Dendritic cell treated with granulocyte-macrophage colony-stimulating factor and Interleukin-4, amounts not matched to agents 40 ng/mL and 50 ng/mL, for 4 days (primary cell): ENCODE measurements around the gene IFNL4.
"Not testable (repeated sequence)": the region's sequence is repeated elsewhere in the genome, so short reads cannot be mapped to it uniquely, and the experiment has no call there.

ENCODE experiments used
- H3K27ac Mint-ChIP-seq: one replicate; pipeline ENCODE4 v1.8.0; 2022; ENCODE audit warnings: mild to moderate bottlenecking, mixed read lengths
- H3K27me3 Mint-ChIP-seq: one replicate; pipeline ENCODE4 v1.8.0; 2022; ENCODE audit warnings: mild to moderate bottlenecking, mixed read lengths
- H3K36me3 Mint-ChIP-seq: one replicate; pipeline ENCODE4 v1.8.0; 2022; ENCODE audit warnings: low read depth, mixed read lengths
- H3K4me1 Mint-ChIP-seq: one replicate; pipeline ENCODE4 v1.8.0; 2022; ENCODE audit warnings: low read depth, mixed read lengths
- H3K4me3 Mint-ChIP-seq: one replicate; pipeline ENCODE4 v1.8.0; 2022; ENCODE audit warnings: mild to moderate bottlenecking, moderate library complexity, mixed read lengths
- H3K9me3 Mint-ChIP-seq: one replicate; pipeline ENCODE4 v1.8.0; 2022; ENCODE audit warnings: mixed read lengths
- intact Hi-C: fragments of 100-400 bp; cut with micrococcal nuclease; formaldehyde crosslinking; loops from one replicate; pipeline ENCODE4 v1.15.0; 2022

IFNL4 gene

GRCh38 chr19:39268085-39268484, 19.4 kb upstream of the IFNL4 start, which contains the start of gene IFNL2:
Gene IFNL2 (plus strand): TSS chr19:39268396. CDS start chr19:39268569, 173 bp downstream.
- intact Hi-C loops, H3K36me3 Mint-ChIP-seq, H3K27ac Mint-ChIP-seq, H3K9me3 Mint-ChIP-seq, H3K4me3 Mint-ChIP-seq: not testable (repeated sequence)
- Mint-ChIP-seq H3K27me3 (peaks cover 58% of the 10 kb centered on the region), H3K4me1 (peaks cover 11% of the 10 kb centered on the region)

GRCh38 chr19:39265321-39265916, 16.8 kb upstream of the IFNL4 start:
- H3K27me3 Mint-ChIP-seq: peaks cover 63% of the 10 kb centered on the region
- no peak overlapping the region for H3K27ac Mint-ChIP-seq
- H3K4me1 Mint-ChIP-seq: peaks cover 11% of the 10 kb centered on the region
- H3K4me3 Mint-ChIP-seq: no peak overlapping the region
- H3K36me3 Mint-ChIP-seq: no peaks in the 10 kb centered on the region
- H3K9me3 Mint-ChIP-seq: no peaks in the 10 kb centered on the region
- intact Hi-C loops: no loop called here

- H3K36me3 Mint-ChIP-seq: no peaks in the 10 kb centered on the region
- peaks cover 59% of the 10 kb centered on the region for H3K27me3 Mint-ChIP-seq
These were observed 15.9 kb upstream of the IFNL4 start for GRCh38 chr19:39264306-39265290.

GRCh38 chr19:39263912-39264305, 15.3 kb upstream of the IFNL4 start:
- Mint-ChIP-seq H3K9me3 (no peaks in the 10 kb centered on the region), H3K4me1 (peaks cover 11% of the 10 kb centered on the region), H3K27ac (no peak overlapping the region), H3K4me3 (no peak overlapping the region), H3K27me3 (peaks cover 52% of the 10 kb centered on the region), H3K36me3 (no peaks in the 10 kb centered on the region)
- intact Hi-C loops: no loop called here

More at GRCh38 chr19:39264306-39265290, 15.9 kb upstream of the IFNL4 start:
- no peaks in the 10 kb centered on the region for H3K9me3 Mint-ChIP-seq
- intact Hi-C loops: no loop called here
- no peak overlapping the region for H3K4me3 Mint-ChIP-seq
- no peak overlapping the region for H3K27ac Mint-ChIP-seq
- peaks cover 11% of the 10 kb centered on the region for H3K4me1 Mint-ChIP-seq

- Mint-ChIP-seq H3K9me3 (no peaks in the 10 kb centered on the region), H3K27ac (no peak overlapping the region), H3K4me1 (peaks cover 11% of the 10 kb centered on the region), H3K4me3 (no peak overlapping the region), H3K27me3 (peaks cover 49% of the 10 kb centered on the region), H3K36me3 (no peaks in the 10 kb centered on the region)
- intact Hi-C loops: no loop called here
These were observed 13.8 kb upstream of the IFNL4 start for GRCh38 chr19:39262496-39262895.

- H3K9me3 Mint-ChIP-seq: no peaks in the 10 kb centered on the region
- H3K36me3 Mint-ChIP-seq: no peaks in the 10 kb centered on the region
- intact Hi-C loops: no loop called here
- H3K4me1 Mint-ChIP-seq: peaks cover 11% of the 10 kb centered on the region
- no peak overlapping the region for H3K4me3 Mint-ChIP-seq
- no peak overlapping the region for H3K27ac Mint-ChIP-seq
- H3K27me3 Mint-ChIP-seq: peaks cover 45% of the 10 kb centered on the region
These were observed 13.0 kb upstream of the IFNL4 start for GRCh38 chr19:39261704-39262103.

GRCh38 chr19:39257227-39257626, 8.6 kb upstream of the IFNL4 start:
- peaks cover 23% of the 10 kb centered on the region for H3K27me3 Mint-ChIP-seq
- intact Hi-C loops: no loop called here
- H3K4me3 Mint-ChIP-seq: no peak overlapping the region

GRCh38 chr19:39254531-39255345, 6.1 kb upstream of the IFNL4 start:
- H3K4me1 Mint-ChIP-seq: peaks cover 5% of the 10 kb centered on the region
- intact Hi-C loops: no loop called here
- no peaks in the 10 kb centered on the region for H3K36me3 Mint-ChIP-seq
- H3K27ac Mint-ChIP-seq: no peak overlapping the region
- peaks cover 31% of the 10 kb centered on the region for H3K27me3 Mint-ChIP-seq
- no peaks in the 10 kb centered on the region for H3K9me3 Mint-ChIP-seq
- H3K4me3 Mint-ChIP-seq: no peak overlapping the region

More at GRCh38 chr19:39257227-39257626, 8.6 kb upstream of the IFNL4 start:
- Mint-ChIP-seq H3K9me3 (no peaks in the 10 kb centered on the region), H3K36me3 (no peaks in the 10 kb centered on the region), H3K4me1 (peaks cover 5% of the 10 kb centered on the region), H3K27ac (no peak overlapping the region)

GRCh38 chr19:39253374-39254149, 4.9 kb upstream of the IFNL4 start:
- no peak overlapping the region for H3K27ac Mint-ChIP-seq

GRCh38 chr19:39252458-39252857, 3.8 kb upstream of the IFNL4 start:
- no peaks in the 10 kb centered on the region for H3K9me3 Mint-ChIP-seq
- no peak overlapping the region for H3K4me3 Mint-ChIP-seq
- no peaks in the 10 kb centered on the region for H3K36me3 Mint-ChIP-seq
- no peak overlapping the region for H3K27ac Mint-ChIP-seq
- peaks cover 5% of the 10 kb centered on the region for H3K4me1 Mint-ChIP-seq
- H3K27me3 Mint-ChIP-seq: peaks cover 48% of the 10 kb centered on the region
- intact Hi-C loops: no loop called here

More at GRCh38 chr19:39253374-39254149, 4.9 kb upstream of the IFNL4 start:
- Mint-ChIP-seq H3K9me3 (no peaks in the 10 kb centered on the region), H3K4me3 (no peak overlapping the region), H3K36me3 (no peaks in the 10 kb centered on the region), H3K4me1 (peaks cover 5% of the 10 kb centered on the region), H3K27me3 (peaks cover 41% of the 10 kb centered on the region)
- intact Hi-C loops: no loop called here

- Mint-ChIP-seq H3K27ac (no peak overlapping the region), H3K27me3 (peaks cover 54% of the 10 kb centered on the region), H3K9me3 (no peaks in the 10 kb centered on the region), H3K4me3 (no peak overlapping the region), H3K36me3 (no peaks in the 10 kb centered on the region), H3K4me1 (peaks cover 5% of the 10 kb centered on the region)
- intact Hi-C loops: no loop called here
These were observed 3.2 kb upstream of the IFNL4 start for GRCh38 chr19:39251846-39252245.

- H3K27me3 Mint-ChIP-seq: peaks cover 51% of the 10 kb centered on the region
- H3K27ac Mint-ChIP-seq: no peak overlapping the region
- H3K36me3 Mint-ChIP-seq: no peaks in the 10 kb centered on the region
- no peaks in the 10 kb centered on the region for H3K9me3 Mint-ChIP-seq
- peaks cover 5% of the 10 kb centered on the region for H3K4me1 Mint-ChIP-seq
- no peak overlapping the region for H3K4me3 Mint-ChIP-seq
- intact Hi-C loops: no loop called here
These were observed 2.4 kb upstream of the IFNL4 start for GRCh38 chr19:39251081-39251480.
